Ishikawa (cell line): Measurements from ENCODE around the gene ARAP1.

ENCODE experiments used
- CEBPB ChIP-seq: IDR thresholded peaks from 2 replicates; pipeline ENCODE4 v1.6.1; 2012
- CREB1 ChIP-seq: IDR thresholded peaks from 2 replicates; pipeline ENCODE4 v1.6.1; 2012; ENCODE audit warnings: low read depth
- EP300 ChIP-seq: IDR thresholded peaks from 2 replicates; pipeline ENCODE4 v1.6.1; 2012; ENCODE audit warnings: borderline replicate concordance
- MAX ChIP-seq: IDR thresholded peaks from 2 replicates; pipeline ENCODE4 v1.6.1; 2012
- NFIC ChIP-seq: IDR thresholded peaks from 2 replicates; pipeline ENCODE4 v1.6.1; 2012
- RAD21 ChIP-seq: IDR thresholded peaks from 2 replicates; pipeline ENCODE4 v1.6.1; 2012; ENCODE audit warnings: low read depth
- REST ChIP-seq: IDR thresholded peaks from 2 replicates; pipeline ENCODE4 v1.6.1; 2012; ENCODE audit warnings: low read depth, mild to moderate bottlenecking
- TAF1 ChIP-seq: IDR thresholded peaks from 2 replicates; pipeline ENCODE4 v1.6.1; 2012; ENCODE audit warnings: low read depth, mild to moderate bottlenecking
- TEAD4 ChIP-seq: IDR thresholded peaks from 2 replicates; pipeline ENCODE4 v1.6.1; 2012
- YY1 ChIP-seq: IDR thresholded peaks from 2 replicates; pipeline ENCODE4 v1.6.1; 2012; ENCODE audit warnings: low read depth
- ZBTB7A ChIP-seq: IDR thresholded peaks from 2 replicates; pipeline ENCODE4 v1.6.1; 2012; ENCODE audit warnings: low read depth

GRCh38 chr11:72769680-72770079, 17.5 kb upstream of the ARAP1 start:
- TF ChIP-seq ZBTB7A (no peak), TEAD4 (no peak), REST (no peak), EP300 (no peak), CEBPB (no peak), CREB1 (no peak), RAD21 (no peak), NFIC (no peak), MAX (no peak), YY1 (no peak), TAF1 (no peak)
